HepG2 (cell line): ENCODE measurements around the gene SOX11.

Experiments used
- ATF7 ChIP-seq, 2 experiments: fragments of 450-650 bp in 1 of 2; sonication (generic) in 1 of 2; formaldehyde crosslinking in 1 of 2; IDR thresholded peaks; 2 replicates each; pipeline versions ENCODE4 v1.4.0 to v1.6.1; 2016 to 2020; ENCODE audit warnings: antibody characterized with exemption in 1 of 2, mild to moderate bottlenecking in 1 of 2, missing genetic modification reagents in 1 of 2
- CEBPB ChIP-seq: IDR thresholded peaks from 2 replicates; pipeline ENCODE4 v1.6.1; 2011; ENCODE audit warnings: low read depth, low read length, improper control_type of control experiment, borderline replicate concordance
- CERS6 ChIP-seq: sonication (generic); formaldehyde crosslinking; IDR thresholded peaks from 2 replicates; pipeline ENCODE4 v1.5.0; 2020; ENCODE audit warnings: missing genetic modification reagents
- CTCF ChIP-seq: sonication (generic); formaldehyde crosslinking; IDR thresholded peaks from 2 replicates; pipeline ENCODE4 v1.5.0; 2020; ENCODE audit warnings: mild to moderate bottlenecking, missing genetic modification reagents, moderate library complexity
- EED ChIP-seq: sonication (generic); formaldehyde crosslinking; IDR thresholded peaks from 2 replicates; pipeline ENCODE4 v1.5.0; 2020; ENCODE audit warnings: mild to moderate bottlenecking, missing genetic modification reagents
- GPN1 ChIP-seq: sonication (generic); formaldehyde crosslinking; IDR thresholded peaks from 2 replicates; pipeline ENCODE4 v1.5.1; 2020; ENCODE audit warnings: missing genetic modification reagents, borderline replicate concordance
- PHF8 ChIP-seq: sonication (generic); formaldehyde crosslinking; IDR thresholded peaks from 2 replicates; pipeline ENCODE4 v1.5.0; 2020; ENCODE audit warnings: missing genetic modification reagents
- ZBTB7B ChIP-seq: sonication (generic); formaldehyde crosslinking; IDR thresholded peaks from 2 replicates; pipeline ENCODE4 v1.4.0; 2020; ENCODE audit warnings: missing genetic modification reagents

GRCh38 chr2:5748946-5749345 lies 56.8 kb downstream of the SOX11 start:
- TF ChIP-seq ZBTB7B (CRISPR knock-in tag) (no peak), EED (CRISPR knock-in tag) (no peak), CERS6 (no peak), GPN1 (CRISPR knock-in tag) (no peak), CTCF (CRISPR knock-in tag) (no peak), CEBPB (no peak), ATF7 (IDR thresholded peaks at IDR 0.05) (no peak), ATF7 (CRISPR knock-in tag; IDR thresholded peaks at IDR 0.05) (no peak), PHF8 (CRISPR knock-in tag) (no peak)
